Fibroblast of pulmonary artery (primary cell): Measurements from ENCODE around the gene WDR74.
A peak's percentile ranks its signal among the peaks of the same experiment; 100 is the strongest.

Experiments
- DNase-seq: peaks from one replicate; pipeline ENCODE4 v3.0.0-alpha.2; 2010; ENCODE audit warnings: low read depth
- H3K4me3 ChIP-seq: replicated peaks from 2 replicates; pipeline ENCODE4 v1.5.1; 2011; ENCODE audit warnings: low read depth, mild to moderate bottlenecking, control low read depth, low read length, moderate library complexity
- CTCF ChIP-seq: IDR thresholded peaks from 2 replicates; pipeline ENCODE4 v1.5.1; 2011; ENCODE audit warnings: mild to moderate bottlenecking, control low read depth, low read length, inconsistent platforms; ENCODE audit errors: missing control alignments

Gene WDR74

DNA sequence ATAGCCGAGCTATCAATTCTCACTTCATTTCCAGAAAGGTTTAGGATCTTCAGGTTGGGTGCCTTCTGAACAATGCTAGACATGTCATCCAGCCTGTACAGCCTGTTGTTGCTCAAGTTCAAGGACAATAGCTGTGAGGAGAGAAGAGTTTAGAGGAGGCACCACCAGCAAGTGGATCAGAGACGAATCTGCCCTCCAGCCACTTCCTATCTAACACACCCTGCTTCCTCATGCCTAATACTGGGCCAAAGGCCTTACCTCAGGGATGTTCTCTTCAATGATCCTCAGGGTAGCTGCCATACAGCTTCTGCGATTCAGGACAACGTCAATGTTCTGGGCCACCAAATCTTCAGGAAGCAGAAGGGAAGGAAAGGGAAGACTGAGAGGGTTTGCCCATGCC is 38.3 kb downstream of the WDR74 start:
- TF ChIP-seq CTCF = no peak
- no peak for DNase-seq
- no peak overlapping the region for H3K4me3 ChIP-seq

GRCh38 chr11:62799486-62799885 is 39.9 kb downstream of the WDR74 start:
- no peak for DNase-seq
- H3K4me3 ChIP-seq = no peak overlapping the region
- no peak for TF ChIP-seq CTCF

- no peak overlapping the region for H3K4me3 ChIP-seq
- no peak for DNase-seq
- TF ChIP-seq CTCF = no peak
Measured at GRCh38 chr11:62796281-62796680, 43.1 kb downstream of the WDR74 start.

DNA sequence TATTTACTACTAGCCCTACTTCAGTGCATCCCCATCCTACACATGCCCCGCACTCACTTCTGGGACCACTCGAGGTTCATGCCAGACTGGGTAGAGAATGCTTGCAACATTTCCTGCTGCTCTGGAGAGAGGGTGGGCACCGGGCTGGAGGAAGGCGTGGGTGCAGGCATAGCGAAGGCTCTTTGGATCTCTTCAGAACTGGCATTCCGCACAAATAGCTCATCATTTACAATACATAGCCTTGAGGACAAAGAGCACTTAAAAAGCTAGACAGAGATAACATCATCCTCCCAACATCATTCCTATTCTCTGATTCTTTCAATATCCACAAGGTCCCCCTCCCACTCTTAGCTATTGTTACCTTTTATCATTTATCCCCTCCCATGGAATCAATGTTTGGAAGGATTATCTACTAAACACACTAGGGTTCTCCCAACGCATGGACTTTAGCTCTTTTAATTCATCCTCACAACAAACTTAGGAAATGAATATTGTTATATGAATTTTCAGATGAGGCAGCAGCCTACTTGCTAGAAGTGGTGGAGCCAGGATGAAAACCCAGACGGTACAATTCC is 45.1 kb downstream of the WDR74 start:
- no peak for TF ChIP-seq CTCF
- no peak for DNase-seq
- no peak overlapping the region for H3K4me3 ChIP-seq

- H3K4me3 ChIP-seq = peak overlapping the region; percentile 88
- no peak for DNase-seq
- TF ChIP-seq CTCF = no peak
Measured at GRCh38 chr11:62792202-62792575, 47.2 kb downstream of the WDR74 start.

DNA sequence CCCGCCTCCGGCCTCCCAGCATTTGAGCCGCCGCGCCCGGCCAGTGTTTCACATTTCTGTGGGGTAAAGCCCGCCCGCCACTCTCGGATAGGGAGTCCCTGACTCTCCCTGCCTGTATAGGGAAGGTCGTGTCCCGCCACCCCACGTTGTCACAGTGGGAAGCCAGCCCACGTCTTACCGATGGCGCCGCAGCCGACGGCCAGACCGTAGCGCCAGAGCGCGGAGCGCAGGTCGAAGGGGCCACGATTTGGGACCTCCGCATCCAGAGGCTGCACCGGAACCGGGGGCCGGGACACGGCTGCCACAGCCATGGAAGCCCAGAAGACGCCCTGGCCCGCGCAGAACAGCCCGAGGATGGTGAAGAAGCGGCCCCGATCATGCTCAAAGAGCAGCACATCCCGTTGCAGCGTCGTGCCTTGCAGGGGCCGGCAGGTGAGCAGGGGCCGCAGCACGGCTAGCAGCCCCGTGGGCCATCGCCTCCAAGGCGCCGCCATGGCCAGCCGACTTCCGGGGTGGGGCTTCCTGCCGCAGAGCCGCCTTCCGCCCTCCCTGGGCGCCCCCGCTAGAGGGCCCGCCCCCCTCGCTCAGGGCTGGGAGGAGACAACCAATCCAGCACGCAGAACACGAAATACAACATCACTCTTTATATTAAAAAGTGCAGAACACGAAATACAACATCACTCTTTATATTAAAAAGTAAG is 47.7 kb downstream of the WDR74 start, which contains the start of gene TMEM223:
TSS of gene TMEM223 (minus strand) at position 506 of the 701 bp plus-strand sequence. CDS start at position 494, 12 bp downstream.
- no peak for TF ChIP-seq CTCF
- peak; percentile 73 for DNase-seq
- peak within 1 kb of the TSS; percentile 88 for H3K4me3 ChIP-seq

GRCh38 chr11:62789576-62789975 is 49.8 kb downstream of the WDR74 start:
- no peak for DNase-seq
- TF ChIP-seq CTCF = no peak
- no peak overlapping the region for H3K4me3 ChIP-seq
